A549 (cell line): ENCODE results near the gene HMGCL.

Experiments used
- CBX2 ChIP-seq: fragments of 200-600 bp; sonication (generic); IDR thresholded peaks from 2 replicates; pipeline ENCODE4 v1.6.1; 2016; ENCODE audit warnings: low read depth, mild to moderate bottlenecking, borderline replicate concordance
- CHD2 ChIP-seq: fragments of 150-350 bp; IDR thresholded peaks from 2 replicates; pipeline ENCODE4 v1.6.1; 2014; ENCODE audit warnings: low read length; ENCODE audit not compliant: partially characterized antibody
- CHD4 ChIP-seq: fragments of 200-600 bp; sonication (generic); IDR thresholded peaks from 2 replicates; pipeline ENCODE4 v1.6.1; 2016; ENCODE audit warnings: antibody characterized with exemption, mild to moderate bottlenecking, borderline replicate concordance
- CTCF ChIP-seq: fragments of >200 bp; sonication (Bioruptor Twin); formaldehyde crosslinking; IDR thresholded peaks from 3 replicates; pipeline ENCODE4 v1.5.1; 2016
- ELK1 ChIP-seq: fragments of 150-350 bp; IDR thresholded peaks from 2 replicates; pipeline ENCODE4 v1.6.1; 2014; ENCODE audit warnings: low read depth, mild to moderate bottlenecking, low read length
- EP300 ChIP-seq, 2 experiments: fragments of >200 bp; sonication (Bioruptor Twin); formaldehyde crosslinking; IDR thresholded peaks; 2 replicates in 1 of 2; 3 replicates in 1 of 2; pipeline ENCODE4 v1.6.1; 2016 to 2017
- MAFK ChIP-seq: fragments of 450-650 bp; IDR thresholded peaks from 2 replicates; pipeline ENCODE4 v1.6.1; 2014; ENCODE audit not compliant: partially characterized antibody
- MAZ ChIP-seq: fragments of 150-350 bp; IDR thresholded peaks from 2 replicates; pipeline ENCODE4 v1.6.1; 2014; ENCODE audit warnings: antibody characterized with exemption, low read depth, low read length, borderline replicate concordance
- MYC ChIP-seq: IDR thresholded peaks from 2 replicates; pipeline ENCODE4 v1.6.1; 2012; ENCODE audit warnings: mild to moderate bottlenecking, inconsistent platforms, low read length, improper control_type of control experiment, borderline replicate concordance
- PBX3 ChIP-seq: IDR thresholded peaks from 2 replicates; pipeline ENCODE4 v1.6.1; 2012
- POLR2A ChIP-seq: IDR thresholded peaks from 2 replicates; pipeline ENCODE4 v1.6.1; 2012; ENCODE audit warnings: mild to moderate bottlenecking, low read length
- TF ChIP-seq, protein P1 (sequence below): IDR thresholded peaks from 2 replicates; pipeline ENCODE4 v1.6.1; 2012; ENCODE audit warnings: low read depth, borderline replicate concordance
- TF ChIP-seq, protein P2 (sequence below): fragments of 200-600 bp; sonication (generic); IDR thresholded peaks from 2 replicates; pipeline ENCODE4 v1.6.1; 2016; ENCODE audit warnings: antibody characterized with exemption, mild to moderate bottlenecking, moderate library complexity

GRCh38 chr1:23872421-23872820 lies 47.2 kb upstream of the HMGCL start:
- TF ChIP-seq EP300 (IDR thresholded peaks at IDR 0.05) (no peak), MAFK (no peak), POLR2A (no peak), MYC (no peak), MAZ (no peak), CHD2 (no peak), PBX3 (no peak), ELK1 (no peak), CBX2 (no peak), CHD4 (no peak), CTCF (no peak)
- TF ChIP-seq, protein P1, sequence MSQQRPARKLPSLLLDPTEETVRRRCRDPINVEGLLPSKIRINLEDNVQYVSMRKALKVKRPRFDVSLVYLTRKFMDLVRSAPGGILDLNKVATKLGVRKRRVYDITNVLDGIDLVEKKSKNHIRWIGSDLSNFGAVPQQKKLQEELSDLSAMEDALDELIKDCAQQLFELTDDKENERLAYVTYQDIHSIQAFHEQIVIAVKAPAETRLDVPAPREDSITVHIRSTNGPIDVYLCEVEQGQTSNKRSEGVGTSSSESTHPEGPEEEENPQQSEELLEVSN, result no peak
- TF ChIP-seq, protein P2, sequence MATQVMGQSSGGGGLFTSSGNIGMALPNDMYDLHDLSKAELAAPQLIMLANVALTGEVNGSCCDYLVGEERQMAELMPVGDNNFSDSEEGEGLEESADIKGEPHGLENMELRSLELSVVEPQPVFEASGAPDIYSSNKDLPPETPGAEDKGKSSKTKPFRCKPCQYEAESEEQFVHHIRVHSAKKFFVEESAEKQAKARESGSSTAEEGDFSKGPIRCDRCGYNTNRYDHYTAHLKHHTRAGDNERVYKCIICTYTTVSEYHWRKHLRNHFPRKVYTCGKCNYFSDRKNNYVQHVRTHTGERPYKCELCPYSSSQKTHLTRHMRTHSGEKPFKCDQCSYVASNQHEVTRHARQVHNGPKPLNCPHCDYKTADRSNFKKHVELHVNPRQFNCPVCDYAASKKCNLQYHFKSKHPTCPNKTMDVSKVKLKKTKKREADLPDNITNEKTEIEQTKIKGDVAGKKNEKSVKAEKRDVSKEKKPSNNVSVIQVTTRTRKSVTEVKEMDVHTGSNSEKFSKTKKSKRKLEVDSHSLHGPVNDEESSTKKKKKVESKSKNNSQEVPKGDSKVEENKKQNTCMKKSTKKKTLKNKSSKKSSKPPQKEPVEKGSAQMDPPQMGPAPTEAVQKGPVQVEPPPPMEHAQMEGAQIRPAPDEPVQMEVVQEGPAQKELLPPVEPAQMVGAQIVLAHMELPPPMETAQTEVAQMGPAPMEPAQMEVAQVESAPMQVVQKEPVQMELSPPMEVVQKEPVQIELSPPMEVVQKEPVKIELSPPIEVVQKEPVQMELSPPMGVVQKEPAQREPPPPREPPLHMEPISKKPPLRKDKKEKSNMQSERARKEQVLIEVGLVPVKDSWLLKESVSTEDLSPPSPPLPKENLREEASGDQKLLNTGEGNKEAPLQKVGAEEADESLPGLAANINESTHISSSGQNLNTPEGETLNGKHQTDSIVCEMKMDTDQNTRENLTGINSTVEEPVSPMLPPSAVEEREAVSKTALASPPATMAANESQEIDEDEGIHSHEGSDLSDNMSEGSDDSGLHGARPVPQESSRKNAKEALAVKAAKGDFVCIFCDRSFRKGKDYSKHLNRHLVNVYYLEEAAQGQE, result no peak
